Activated CD4-positive, alpha-beta T cell treated with anti-CD3 and anti-CD28 coated beads, Interleukin-2, amount 50 U/mL, for 24 hours (primary cell): Measurements from ENCODE around the gene CYBRD1.
A peak's percentile ranks its signal among the peaks of the same experiment; 100 is the strongest.

Experiments
- DNase-seq, 2 donors: peaks; one replicate each; pipeline ENCODE4 v3.0.0-alpha.2; 2020; ENCODE audit warnings: low read depth in 1 of 2, low spot score in 1 of 2

Gene CYBRD1

GRCh38 chr2:171598713-171599319 is 76.5 kb downstream of the CYBRD1 start:
- peak in 1 of 2 donors; percentile 57 for DNase-seq

GRCh38 chr2:171600126-171600525 is 77.9 kb downstream of the CYBRD1 start:
- DNase-seq: no peak

GRCh38 chr2:171602352-171602751 is 80.1 kb downstream of the CYBRD1 start:
- DNase-seq: no peak
